ENCODE results near the gene ATP6V1F.

Gene ATP6V1F

DNA sequence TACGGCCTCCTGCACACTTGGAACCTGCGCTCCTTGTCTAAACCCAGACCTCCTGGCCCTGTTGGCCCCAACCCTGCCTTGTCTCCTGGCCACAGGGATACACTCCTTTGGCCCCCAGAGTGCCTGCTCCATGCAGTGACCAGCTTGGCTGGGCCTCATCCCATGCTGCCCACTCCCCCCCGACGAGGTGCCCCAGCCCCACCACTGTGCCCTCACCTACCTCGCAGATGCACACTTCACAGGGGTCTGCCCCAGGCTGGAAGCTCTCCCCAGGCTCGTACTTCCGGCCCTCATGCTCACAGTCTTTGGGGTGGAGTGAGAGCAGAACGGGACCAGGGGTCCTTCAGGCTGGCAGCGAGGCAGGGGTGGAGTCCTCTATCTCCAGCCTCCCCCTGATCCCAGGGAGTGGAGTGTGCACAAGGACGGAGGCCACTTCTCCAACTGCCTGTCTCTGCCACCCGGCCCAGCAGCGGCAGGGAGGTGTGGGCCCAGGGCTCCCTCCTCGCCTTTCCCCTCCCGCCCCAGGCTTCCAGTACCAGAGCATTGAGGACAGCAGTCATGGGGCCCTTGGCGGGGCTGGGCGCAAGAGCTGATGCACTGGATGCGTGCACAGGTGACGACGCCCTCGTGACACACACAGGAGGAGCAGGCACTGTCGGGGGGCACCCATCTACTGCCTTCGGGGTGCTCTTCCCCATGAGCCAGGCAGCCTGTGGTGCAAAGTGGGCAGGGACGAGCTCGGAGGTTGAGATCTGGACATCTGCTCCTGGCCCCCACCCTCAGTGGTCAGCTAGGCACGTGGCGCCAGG, 22.1 kb downstream of the ATP6V1F start:
- DNase-seq (ENCODE audit: low spot score) = no peak

DNA sequence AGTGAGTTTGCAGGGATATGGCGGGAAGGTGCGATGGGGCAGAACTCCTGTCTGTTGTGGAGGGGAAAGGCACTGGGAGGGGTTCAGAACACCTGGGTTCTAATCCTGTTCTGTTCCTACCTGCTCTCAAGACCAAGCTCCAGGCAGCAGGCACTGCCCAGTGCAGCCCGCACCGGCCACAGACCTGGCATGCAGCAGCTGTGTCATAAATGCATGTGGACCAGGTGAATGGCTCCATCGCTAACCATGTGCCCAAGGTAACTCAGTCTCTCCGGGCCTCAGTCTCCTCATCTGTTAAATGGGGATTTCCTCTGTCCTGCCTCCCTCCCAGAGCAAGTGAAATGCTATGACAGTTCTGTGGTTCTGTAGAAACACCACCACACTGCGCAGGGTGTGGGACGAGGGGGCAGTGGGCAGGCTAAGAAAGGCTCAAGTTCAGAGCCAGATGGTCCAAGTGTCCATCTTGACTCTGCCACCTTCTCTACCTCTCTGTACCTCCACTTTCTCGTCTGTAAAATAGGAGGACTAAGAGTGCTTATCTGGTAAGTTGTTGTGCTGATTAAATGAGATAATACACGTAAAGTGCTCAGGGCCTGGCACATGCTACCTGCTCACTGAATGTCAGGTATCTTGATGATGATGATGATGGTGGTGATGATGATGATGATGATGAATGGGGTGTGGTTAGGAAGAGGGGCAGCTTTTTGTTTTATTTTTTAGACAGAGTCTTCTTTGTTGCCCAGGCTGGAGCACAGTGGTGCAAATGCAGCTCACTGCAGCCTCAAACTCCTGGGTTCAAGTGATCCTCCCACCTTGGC, 22.9 kb downstream of the ATP6V1F start:
- DNase-seq (ENCODE audit: low spot score) = no peak

GRCh38 chr7:128886391-128887168, 23.9 kb downstream of the ATP6V1F start:
- no peak for DNase-seq (ENCODE audit: low spot score)

- DNase-seq (ENCODE audit: low spot score) = no peak
These were observed 24.7 kb downstream of the ATP6V1F start for GRCh38 chr7:128887169-128888038.

DNA sequence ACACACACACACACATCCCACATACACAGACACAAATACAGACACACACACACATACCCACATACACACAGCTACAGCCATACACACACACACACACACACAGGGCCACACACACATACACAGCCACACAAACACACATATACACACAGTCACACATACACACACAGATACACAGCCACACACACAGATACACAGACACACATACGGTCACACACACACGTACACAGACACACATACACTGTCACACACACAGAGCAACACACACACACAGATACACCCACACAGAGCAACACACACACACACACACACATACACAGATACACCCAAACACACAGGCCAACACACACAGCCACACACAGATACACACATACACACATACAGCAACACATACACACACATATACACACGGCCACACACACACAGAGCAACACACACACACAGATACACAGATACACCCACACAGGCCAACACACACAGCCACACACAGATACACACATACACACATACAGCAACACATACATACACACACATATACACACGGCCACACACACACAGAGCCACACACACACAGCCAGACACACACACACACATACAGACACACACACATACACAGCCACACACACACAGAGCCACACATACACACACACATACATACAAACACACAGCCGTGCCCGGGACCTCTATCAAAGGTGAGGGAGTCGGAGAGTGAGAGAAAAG, 25.5 kb downstream of the ATP6V1F start:
- no peak for DNase-seq (ENCODE audit: low spot score)

- DNase-seq (ENCODE audit: low spot score) = no peak
These were observed 26.1 kb downstream of the ATP6V1F start for GRCh38 chr7:128888756-128889095.

- no peak for DNase-seq (ENCODE audit: low spot score)
These were observed 26.5 kb downstream of the ATP6V1F start for GRCh38 chr7:128889121-128889520.

- peak; percentile 77 for DNase-seq (ENCODE audit: low spot score)
These were observed 27.9 kb downstream of the ATP6V1F start for GRCh38 chr7:128890306-128891109.

GRCh38 chr7:128891110-128891941, 28.7 kb downstream of the ATP6V1F start:
- peak; percentile 68 for DNase-seq (ENCODE audit: low spot score)

GRCh38 chr7:128891942-128892269, 29.2 kb downstream of the ATP6V1F start:
- DNase-seq (ENCODE audit: low spot score) = no peak

DNA sequence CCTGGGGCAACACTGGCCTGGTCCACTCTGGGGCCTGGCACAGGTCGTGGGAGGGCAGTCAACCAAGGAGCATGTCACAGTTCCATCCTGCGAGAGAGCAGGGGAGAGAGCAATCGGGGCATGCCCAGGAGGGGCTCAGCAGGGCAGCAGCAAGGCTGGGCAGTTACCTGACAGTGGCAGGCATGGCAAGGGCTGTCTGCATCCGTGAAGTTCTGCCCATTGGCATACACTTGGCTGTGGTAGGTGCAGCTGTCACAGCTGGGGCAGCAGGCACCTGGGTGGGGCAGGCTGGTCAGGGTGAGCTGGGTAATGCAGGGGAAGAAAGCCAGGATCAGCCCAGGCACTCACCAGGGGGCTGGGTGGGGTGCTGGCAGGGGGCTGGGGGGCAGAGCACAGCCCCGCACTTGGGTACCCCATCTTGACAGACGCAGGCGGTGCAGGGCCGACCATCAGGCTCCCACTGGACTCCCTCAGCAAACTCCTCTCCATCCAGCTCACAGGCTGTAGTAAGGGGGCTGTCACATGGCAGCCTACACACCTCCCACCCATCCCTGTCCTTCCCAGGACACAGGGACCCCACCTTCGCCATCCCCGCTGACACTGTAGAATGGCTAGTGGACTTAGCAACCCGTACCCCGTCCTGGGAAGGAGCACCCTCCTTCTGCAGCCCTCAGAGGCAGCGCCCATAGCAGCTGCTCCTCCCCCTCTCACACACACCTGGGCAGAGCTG, 30.0 kb downstream of the ATP6V1F start:
- DNase-seq (ENCODE audit: low spot score) = no peak

- no peak for DNase-seq (ENCODE audit: low spot score)
These were observed 30.8 kb downstream of the ATP6V1F start for GRCh38 chr7:128893251-128894100.

DNA sequence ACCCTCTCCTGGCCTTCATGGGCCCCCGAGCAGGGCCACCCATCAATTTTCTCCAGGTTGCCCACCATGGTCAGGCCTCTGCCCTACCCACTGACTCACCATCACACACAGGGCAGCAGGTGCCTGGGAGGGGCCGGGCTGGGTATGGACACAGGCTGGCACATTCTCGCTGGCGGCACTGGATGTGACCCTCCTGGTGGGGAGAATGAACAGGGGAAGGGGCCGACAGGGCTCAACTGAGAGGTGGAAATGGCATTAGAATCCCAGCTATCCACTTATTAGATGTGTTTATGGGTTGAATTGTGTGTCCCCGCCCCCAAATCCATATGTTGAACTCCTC, 31.4 kb downstream of the ATP6V1F start:
- no peak for DNase-seq (ENCODE audit: low spot score)

- DNase-seq (ENCODE audit: low spot score) = no peak
These were observed 32.7 kb downstream of the ATP6V1F start for GRCh38 chr7:128895320-128895719.

DNA sequence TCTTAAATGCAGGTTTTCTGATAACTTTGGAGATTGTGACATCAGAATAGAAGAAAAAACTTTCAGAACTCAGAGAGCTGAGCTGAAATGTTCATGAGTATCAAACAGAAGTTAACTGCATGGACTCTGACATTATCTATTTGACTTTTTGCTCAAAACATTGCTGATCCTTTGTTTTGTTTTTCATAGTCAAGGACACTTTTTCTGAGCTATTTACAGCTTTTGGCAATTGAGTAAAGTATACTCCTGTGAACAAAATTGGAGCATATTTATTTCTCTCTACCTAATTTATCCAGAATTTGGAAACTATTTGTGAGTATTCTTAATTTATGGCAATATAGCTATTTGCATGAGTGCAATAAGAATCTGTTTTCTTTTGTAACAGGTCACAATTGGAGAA, 36.7 kb downstream of the ATP6V1F start:
- no peak for DNase-seq (ENCODE audit: low spot score)

GRCh38 chr7:128900237-128900636, 37.6 kb downstream of the ATP6V1F start:
- no peak for DNase-seq (ENCODE audit: low spot score)

DNA sequence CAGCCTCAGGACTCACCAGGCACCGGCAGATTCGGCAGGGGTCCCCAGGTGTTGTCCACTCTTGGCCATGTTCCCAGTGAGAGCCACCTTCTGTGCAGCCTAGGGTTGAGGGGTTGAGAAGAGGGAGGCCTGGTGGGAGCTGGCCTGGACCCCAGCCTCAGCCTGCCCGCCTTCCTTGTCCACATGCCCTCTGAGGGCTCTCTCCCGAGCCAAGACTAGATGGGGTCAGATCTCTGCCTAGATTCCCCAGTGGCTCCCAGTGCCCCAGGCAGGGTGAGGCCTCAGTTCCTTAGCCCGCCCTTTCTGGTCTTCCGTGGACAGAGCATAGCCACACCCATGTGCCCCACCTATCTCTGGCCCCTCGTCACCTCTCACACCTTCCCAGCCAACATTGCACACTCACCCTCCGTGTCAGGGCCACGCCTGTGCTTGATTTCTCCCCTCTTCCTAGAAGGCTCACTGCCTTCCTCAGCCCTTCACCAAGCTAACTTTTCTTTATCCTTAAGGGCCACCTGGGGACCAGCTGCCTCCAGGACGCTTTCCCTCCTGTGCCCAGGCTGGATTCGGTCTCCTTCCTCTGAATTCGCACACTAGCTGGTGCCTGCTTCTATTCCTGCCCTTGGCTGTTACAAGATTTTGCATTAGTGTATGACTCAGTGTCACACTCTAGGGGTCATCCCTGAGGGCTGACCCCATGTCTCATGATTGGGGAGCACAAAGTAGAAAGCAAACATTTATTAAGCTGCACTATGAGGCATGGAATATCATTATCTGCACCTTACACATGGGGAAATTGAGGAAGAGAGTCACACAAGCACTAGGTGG, 40.3 kb downstream of the ATP6V1F start:
- DNase-seq (ENCODE audit: low spot score) = no peak
